Left lobe of liver (tissue), 2 donors: ENCODE results near the gene SRCAP. TPM values are rescaled to one million over a fixed set of nuclear protein-coding genes. Genes with fewer than 3 reads are reported as not detected.

ENCODE experiments used
- ATAC-seq: fragments of 200-7000 bp; cut with Tn5 transposase; one replicate; pipeline ENCODE4 v1.9.1; 2020; ENCODE audit warnings: mild to moderate bottlenecking, moderate library complexity
- DNase-seq: peaks from one replicate; pipeline ENCODE4 v3.0.0-alpha.2; 2020; ENCODE audit warnings: low spot score
- total RNA-seq: library from RNA; stranded (reverse); gene quantifications from one replicate; pipeline ENCODE4 v1.2.1, GENCODE V29; 2021
- donor health status: DM: no; HTN: no; CAD: no; lungs with moderate emphysema.
- donor health status: DM: no; HTN: yes; CAD: no.

The SRCAP gene
- total RNA-seq, 1 donor from 2014 or later = 27.7 TPM

- ATAC-seq = peak; percentile 89
- peak; percentile 67 for DNase-seq
Observed at GRCh38 chr16:30786936-30787612, 88.1 kb downstream of the SRCAP start, which contains the start of gene ZNF629. Gene ZNF629 (minus strand): TSS chr16:30787205. CDS start chr16:30784482, 2,723 bp downstream.

GRCh38 chr16:30787613-30788378, 88.8 kb downstream of the SRCAP start:
- no peak for ATAC-seq

More at GRCh38 chr16:30787613-30788378, 88.8 kb downstream of the SRCAP start:
- DNase-seq = no peak

Other genes with a start within 250 kb of the SRCAP start
- 11.0 TPM for gene ITGAL, start 226.4 kb upstream of the SRCAP start, total RNA-seq
- gene ZNF768, start 172.6 kb upstream of the SRCAP start, total RNA-seq = 21.7 TPM
- 7.1 TPM for gene ZNF747, start 164.3 kb upstream of the SRCAP start, total RNA-seq
- 6.3 TPM for gene ZNF764, start 140.8 kb upstream of the SRCAP start, total RNA-seq
- 8.8 TPM for gene ZNF688, start 127.5 kb upstream of the SRCAP start, total RNA-seq
- gene ZNF785, start 113.5 kb upstream of the SRCAP start, total RNA-seq = 11.8 TPM
- 4.9 TPM for gene ZNF689, start 88.8 kb upstream of the SRCAP start, total RNA-seq
- gene PRR14, start 48.2 kb upstream of the SRCAP start, total RNA-seq = 24.2 TPM
- 22.7 TPM for gene FBRS, start 40.7 kb upstream of the SRCAP start, total RNA-seq
- 23.0 TPM for gene PHKG2, start 49.3 kb downstream of the SRCAP start, total RNA-seq
- gene CFAP119, start 62.9 kb downstream of the SRCAP start, total RNA-seq = 0.40 TPM
- 35.7 TPM for gene RNF40, start 63.2 kb downstream of the SRCAP start, total RNA-seq
- gene ZNF629, start 88.0 kb downstream of the SRCAP start, total RNA-seq = 4.6 TPM
- gene BCL7C, start 194.9 kb downstream of the SRCAP start, total RNA-seq = 6.2 TPM
- gene CTF1, start 197.4 kb downstream of the SRCAP start, total RNA-seq = 0.58 TPM
- 3.6 TPM for gene FBXL19, start 224.4 kb downstream of the SRCAP start, total RNA-seq
- gene ORAI3, start 249.9 kb downstream of the SRCAP start, total RNA-seq = 51.3 TPM